ENCODE results near the gene LGALS8. TPM values are rescaled to one million over a fixed set of nuclear protein-coding genes. Genes with fewer than 3 reads are reported as not detected.
A peak's percentile ranks its signal among the peaks of the same experiment; 100 is the strongest.

LGALS8 gene
- total and polyA plus RNA-seq, 2 donors (not counting 1 experiment from before 2014, with no cell fraction given), result 38.0 to 67.0 TPM

DNA sequence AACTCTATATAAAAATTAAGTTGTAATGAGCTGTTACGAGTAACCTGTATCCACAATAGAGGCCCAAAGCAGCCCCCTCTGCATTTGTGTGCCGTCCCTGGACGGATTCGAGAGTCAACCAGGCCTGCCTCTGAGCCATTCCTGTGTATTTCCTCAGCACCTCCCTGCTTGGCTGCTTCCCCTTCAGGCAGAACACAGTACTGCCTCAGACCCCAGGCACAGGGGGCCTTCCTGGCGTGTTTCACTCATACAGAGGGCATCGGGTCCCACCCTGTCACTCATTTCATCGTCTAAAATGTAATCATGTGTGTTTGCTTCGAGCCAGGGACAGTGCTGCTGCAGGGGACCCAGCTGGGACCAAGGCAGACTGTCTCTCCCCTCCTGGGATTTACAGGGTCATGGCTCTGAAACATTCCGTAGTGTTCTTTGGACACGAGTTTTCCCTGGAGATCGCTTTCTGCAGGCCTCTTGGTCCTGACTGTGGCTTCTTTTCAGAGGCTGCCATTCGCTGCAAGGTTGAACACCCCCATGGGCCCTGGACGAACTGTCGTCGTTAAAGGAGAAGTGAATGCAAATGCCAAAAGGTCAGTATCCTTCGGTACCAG lies 19.4 kb downstream of the LGALS8 start:
- no peak overlapping the region for H3K27ac Mint-ChIP-seq
- H3K4me2 ChIP-seq (replicated peaks; ENCODE audit: low read depth, low read length, poor library complexity, severe bottlenecking), result no peak overlapping the region
- POLR2A ChIA-PET, result no interaction called here
- no peaks in the 10 kb centered on the region for H4K20me1 ChIP-seq (ENCODE audit: control insufficient read depth, insufficient read depth, low read length, poor library complexity, severe bottlenecking)
- H3K27me3 Mint-ChIP-seq, result no peaks in the 10 kb centered on the region
- no peak for DNase-seq
- H3K9me3 ChIP-seq (ENCODE audit: control extremely low read depth in 1 of 3, control insufficient read depth in 2 of 3, insufficient read depth in 1 of 3, low read length in 2 of 3), result no peaks in the 10 kb centered on the region
- H3K36me3 ChIP-seq (replicated peaks in 1 of 2; ENCODE audit: control extremely low read depth in 1 of 2, control insufficient read depth in 1 of 2, extremely low read depth in 1 of 2, insufficient read depth in 2 of 2, low read length in 1 of 2), result peaks cover 0 to 94% of the 10 kb centered on the region in 2 experiments
- H3K4me3 Mint-ChIP-seq, result no peak overlapping the region
- peaks cover 20% of the 10 kb centered on the region for H3K4me1 Mint-ChIP-seq
- H3K79me2 ChIP-seq (ENCODE audit: control insufficient read depth, insufficient read depth, low read length), result no peaks in the 10 kb centered on the region
- WGBS (ENCODE audit: insufficient coverage), result 90% methylated on average over 16 of the region's 16 CpGs
- H3K27ac ChIP-seq (ENCODE audit: low read length in 2 of 2), result no peak overlapping the region
- intact Hi-C loops (cut with micrococcal nuclease), result no loop called here
- no peak for ATAC-seq (ENCODE audit: low read depth)
- H2AFZ ChIP-seq (ENCODE audit: insufficient read depth, low read depth, low read length, poor library complexity, severe bottlenecking), result no peak overlapping the region
- H3K9ac ChIP-seq (ENCODE audit: low read length), result no peak overlapping the region
- H3K4me1 ChIP-seq (ENCODE audit: control insufficient read depth in 2 of 2, insufficient read depth in 2 of 2, low read length in 2 of 2), result peaks cover 11 to 13% of the 10 kb centered on the region in 2 donors
- CTCF ChIA-PET, result no interaction called here
- no peaks in the 10 kb centered on the region for H3K27me3 ChIP-seq (replicated peaks in 1 of 4; ENCODE audit: control extremely low read depth in 1 of 4, control insufficient read depth in 3 of 4, insufficient read depth in 4 of 4, low read length in 3 of 4)
- H3K9me3 Mint-ChIP-seq (ENCODE audit: insufficient read depth), result no peaks in the 10 kb centered on the region
- TF ChIP-seq, protein P1, sequence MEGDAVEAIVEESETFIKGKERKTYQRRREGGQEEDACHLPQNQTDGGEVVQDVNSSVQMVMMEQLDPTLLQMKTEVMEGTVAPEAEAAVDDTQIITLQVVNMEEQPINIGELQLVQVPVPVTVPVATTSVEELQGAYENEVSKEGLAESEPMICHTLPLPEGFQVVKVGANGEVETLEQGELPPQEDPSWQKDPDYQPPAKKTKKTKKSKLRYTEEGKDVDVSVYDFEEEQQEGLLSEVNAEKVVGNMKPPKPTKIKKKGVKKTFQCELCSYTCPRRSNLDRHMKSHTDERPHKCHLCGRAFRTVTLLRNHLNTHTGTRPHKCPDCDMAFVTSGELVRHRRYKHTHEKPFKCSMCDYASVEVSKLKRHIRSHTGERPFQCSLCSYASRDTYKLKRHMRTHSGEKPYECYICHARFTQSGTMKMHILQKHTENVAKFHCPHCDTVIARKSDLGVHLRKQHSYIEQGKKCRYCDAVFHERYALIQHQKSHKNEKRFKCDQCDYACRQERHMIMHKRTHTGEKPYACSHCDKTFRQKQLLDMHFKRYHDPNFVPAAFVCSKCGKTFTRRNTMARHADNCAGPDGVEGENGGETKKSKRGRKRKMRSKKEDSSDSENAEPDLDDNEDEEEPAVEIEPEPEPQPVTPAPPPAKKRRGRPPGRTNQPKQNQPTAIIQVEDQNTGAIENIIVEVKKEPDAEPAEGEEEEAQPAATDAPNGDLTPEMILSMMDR (IDR thresholded peaks at IDR 0.05), result no peak
- TF ChIP-seq EZH2 (IDR thresholded peaks at IDR 0.05; ENCODE audit: borderline replicate concordance, insufficient read depth, low read depth, low read length, poor library complexity, severe bottlenecking), result no peak
- H3K4me3 ChIP-seq (ENCODE audit: control extremely low read depth in 1 of 5, extremely low read depth in 1 of 5, insufficient read depth in 1 of 5, low read depth in 2 of 5, low read length in 4 of 5), result no peak overlapping the region

DNA sequence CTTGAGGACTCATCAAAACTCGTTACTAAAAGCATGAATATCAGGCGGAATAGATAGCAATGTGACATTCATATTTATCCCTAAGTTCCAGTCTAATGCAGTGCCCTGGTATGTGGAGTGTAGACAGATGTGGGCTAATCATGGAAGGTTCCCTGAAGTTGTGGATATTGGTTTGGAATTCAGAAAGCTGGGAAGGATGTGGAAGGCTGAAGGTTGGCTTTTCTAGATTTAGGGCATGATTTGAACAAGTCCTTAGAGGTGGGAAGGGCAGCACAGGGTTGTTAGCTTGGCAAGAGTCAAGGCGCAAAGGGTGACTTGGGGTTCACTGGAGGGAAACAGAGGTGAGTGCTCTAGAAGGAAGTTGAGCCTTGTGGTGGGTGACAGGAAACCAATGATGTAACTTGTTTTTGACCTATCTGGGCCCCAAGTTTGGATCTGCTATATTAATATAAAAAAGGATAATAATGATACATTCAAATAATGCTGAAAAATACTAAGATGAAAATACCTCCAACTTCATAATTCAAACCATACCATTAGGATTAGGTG lies 21.9 kb downstream of the LGALS8 start:
- Histone ChIP-seq H3K4me2 (replicated peaks; ENCODE audit: low read depth, low read length, poor library complexity, severe bottlenecking) (peak overlapping the region; percentile 40), H4K20me1 (ENCODE audit: control insufficient read depth, insufficient read depth, low read length, poor library complexity, severe bottlenecking) (no peaks in the 10 kb centered on the region), H2AFZ (ENCODE audit: insufficient read depth, low read depth, low read length, poor library complexity, severe bottlenecking) (no peak overlapping the region), H3K4me3 (ENCODE audit: control extremely low read depth in 1 of 5, extremely low read depth in 1 of 5, insufficient read depth in 1 of 5, low read depth in 2 of 5, low read length in 4 of 5) (peak overlapping the region in 1 of 5 experiments; percentile 2), H3K27me3 (replicated peaks in 1 of 4; ENCODE audit: control extremely low read depth in 1 of 4, control insufficient read depth in 3 of 4, insufficient read depth in 4 of 4, low read length in 3 of 4) (no peaks in the 10 kb centered on the region), H3K36me3 (replicated peaks in 1 of 2; ENCODE audit: control extremely low read depth in 1 of 2, control insufficient read depth in 1 of 2, extremely low read depth in 1 of 2, insufficient read depth in 2 of 2, low read length in 1 of 2) (peaks cover 0 to 91% of the 10 kb centered on the region in 2 experiments), H3K27ac (ENCODE audit: low read length in 2 of 2) (peak overlapping the region in 1 of 2 donors; percentile 53), H3K9ac (ENCODE audit: low read length) (no peak overlapping the region), H3K4me1 (ENCODE audit: control insufficient read depth in 2 of 2, insufficient read depth in 2 of 2, low read length in 2 of 2) (peaks cover 11 to 13% of the 10 kb centered on the region in 2 donors), H3K79me2 (ENCODE audit: control insufficient read depth, insufficient read depth, low read length) (no peaks in the 10 kb centered on the region), H3K9me3 (ENCODE audit: control extremely low read depth in 1 of 3, control insufficient read depth in 2 of 3, insufficient read depth in 1 of 3, low read length in 2 of 3) (no peaks in the 10 kb centered on the region)
- TF ChIP-seq, protein P1 (IDR thresholded peaks at IDR 0.05), result no peak
- TF ChIP-seq EZH2 (IDR thresholded peaks at IDR 0.05; ENCODE audit: borderline replicate concordance, insufficient read depth, low read depth, low read length, poor library complexity, severe bottlenecking), result no peak
- Mint-ChIP-seq H3K27me3 (no peaks in the 10 kb centered on the region), H3K4me1 (peaks cover 20% of the 10 kb centered on the region), H3K9me3 (ENCODE audit: insufficient read depth) (no peaks in the 10 kb centered on the region), H3K27ac (peak overlapping the region; percentile 81), H3K4me3 (peak overlapping the region; percentile 3)
- ChIA-PET CTCF (no interaction called here), POLR2A (no interaction called here)
- peak; percentile 41 for ATAC-seq (ENCODE audit: low read depth)
- 74% methylated on average over 3 of the region's 3 CpGs for WGBS (ENCODE audit: insufficient coverage)
- intact Hi-C loops (cut with micrococcal nuclease), result no loop called here
- peak; percentile 22 for DNase-seq
